Activated T-cell treated with anti-CD3 and anti-CD28 coated beads, Interleukin-2, amount 50 U/mL, for 72 hours (primary cell): ENCODE data around the gene PPOX. TPM values are rescaled to one million over a fixed set of nuclear protein-coding genes. Genes with fewer than 3 reads are reported as not detected.

Experiments used
- ATAC-seq, 2 donors: fragments of 150-1000 bp; cut with Tn5 transposase; replicated peaks in 1 of 2; 2 replicates each; pipeline ENCODE4 v1.10.0; 2021; ENCODE audit warnings: moderate library complexity in 2 of 2, mild to moderate bottlenecking in 1 of 2
- DNase-seq, 2 donors: peaks; one replicate each; pipeline ENCODE4 v3.0.0; 2021 to 2022; ENCODE audit warnings: mixed read lengths in 1 of 2
- H3K27ac Mint-ChIP-seq: one replicate; pipeline ENCODE4 v1.8.0; 2022; ENCODE audit warnings: mild to moderate bottlenecking, moderate library complexity, mixed read lengths
- H3K27me3 Mint-ChIP-seq: one replicate; pipeline ENCODE4 v1.8.0; 2022; ENCODE audit warnings: low read depth, mixed read lengths
- H3K36me3 Mint-ChIP-seq, 2 donors: one replicate each; pipeline ENCODE4 v1.8.0; 2022; ENCODE audit warnings: mixed read lengths in 2 of 2, mild to moderate bottlenecking in 1 of 2; ENCODE audit not compliant: insufficient read depth in 2 of 2
- H3K4me1 Mint-ChIP-seq: one replicate; pipeline ENCODE4 v1.8.0; 2022; ENCODE audit warnings: low read depth, mixed read lengths
- H3K4me3 Mint-ChIP-seq, 2 donors: one replicate each; pipeline ENCODE4 v1.8.0; 2022; ENCODE audit warnings: mild to moderate bottlenecking in 2 of 2, mixed read lengths in 2 of 2, moderate library complexity in 2 of 2
- H3K9me3 Mint-ChIP-seq, 2 donors: one replicate each; pipeline ENCODE4 v1.8.0; 2022; ENCODE audit warnings: mixed read lengths in 2 of 2
- total RNA-seq, 2 donors: library from RNA; stranded (reverse); gene quantifications; one replicate each; pipeline ENCODE4 v1.2.3, GENCODE V29; 2022

Gene PPOX
- total RNA-seq, 2 donors from 2014 or later, result 35.3 to 45.9 TPM

DNA sequence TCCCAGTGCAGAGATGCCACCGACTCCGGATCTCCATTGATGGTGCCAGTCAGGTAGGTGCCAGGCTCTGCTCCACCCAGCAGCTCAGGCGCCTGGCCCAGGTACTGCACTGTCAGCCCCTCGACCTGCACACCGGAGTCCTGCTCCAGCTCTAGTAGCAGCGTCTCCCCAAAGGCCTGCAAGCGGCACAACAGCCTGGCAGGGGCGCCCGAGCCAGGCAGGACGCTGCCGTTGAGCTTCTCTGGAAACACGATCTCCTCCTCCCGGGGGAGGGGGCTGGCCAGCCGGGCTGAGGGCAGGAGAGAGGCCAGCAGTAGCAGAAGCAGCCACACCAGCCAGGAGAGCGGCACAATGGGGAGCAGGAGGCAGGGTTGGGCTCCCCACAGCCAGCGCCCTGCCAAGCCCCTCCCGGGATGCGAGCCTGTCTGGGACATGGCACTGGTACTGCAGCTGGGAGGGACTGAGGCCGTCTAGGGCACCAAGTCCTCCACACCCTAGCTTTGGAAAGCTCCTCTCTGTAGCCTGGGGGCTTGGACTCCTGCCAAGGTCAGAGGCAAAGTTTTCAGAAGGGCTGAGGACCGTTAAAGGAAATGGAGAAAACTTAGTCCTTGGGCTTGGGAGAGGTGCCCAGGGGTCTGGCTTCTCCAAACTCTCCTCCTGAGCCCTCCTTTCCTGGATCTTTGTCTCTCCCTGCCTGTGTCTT, 32.1 kb downstream of the PPOX start:
- peaks cover 0 to 3% of the 10 kb centered on the region in 2 donors for H3K36me3 Mint-ChIP-seq
- H3K9me3 Mint-ChIP-seq, result no peaks in the 10 kb centered on the region
- H3K4me3 Mint-ChIP-seq, result no peak overlapping the region
- peaks cover 44% of the 10 kb centered on the region for H3K4me1 Mint-ChIP-seq
- DNase-seq (no peak), ATAC-seq (no peak)
- H3K27me3 Mint-ChIP-seq, result no peaks in the 10 kb centered on the region
- H3K27ac Mint-ChIP-seq, result no peak overlapping the region

DNA sequence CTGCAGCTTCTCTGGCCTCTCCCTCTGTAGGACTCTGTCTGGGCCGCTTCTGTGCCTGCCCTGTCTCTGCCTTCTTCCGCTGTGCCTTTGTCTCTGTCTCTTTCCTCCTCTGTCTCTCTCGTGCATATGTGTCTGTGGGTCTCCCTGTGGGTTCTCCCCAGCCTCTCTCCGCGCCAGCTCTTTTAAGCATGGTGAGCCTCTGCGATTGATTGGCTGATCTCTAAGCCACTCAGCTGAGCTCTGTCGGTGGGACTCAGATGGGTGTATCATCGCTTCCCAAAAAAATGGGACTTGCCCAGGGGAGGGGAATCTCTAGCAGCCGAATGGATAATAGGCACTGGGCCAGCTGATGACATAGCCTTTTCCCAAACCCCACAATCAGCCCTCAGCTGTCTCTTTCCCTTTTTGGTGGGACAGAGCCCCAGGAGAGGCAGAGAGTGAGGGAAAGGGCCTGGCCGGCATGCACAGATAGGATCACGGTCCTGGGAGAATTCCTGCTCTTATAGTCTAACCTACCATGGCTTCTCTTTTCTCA, 32.7 kb downstream of the PPOX start, which contains the start of gene ADAMTS4:
Gene ADAMTS4, minus strand, starts transcription at position 158 of the 535 bp plus-strand sequence. CDS start 427 bp downstream, outside the sequence.
- H3K4me3 Mint-ChIP-seq, result peak within 1 kb of the TSS; percentile 87 to 96
- DNase-seq, result no peak

DNA sequence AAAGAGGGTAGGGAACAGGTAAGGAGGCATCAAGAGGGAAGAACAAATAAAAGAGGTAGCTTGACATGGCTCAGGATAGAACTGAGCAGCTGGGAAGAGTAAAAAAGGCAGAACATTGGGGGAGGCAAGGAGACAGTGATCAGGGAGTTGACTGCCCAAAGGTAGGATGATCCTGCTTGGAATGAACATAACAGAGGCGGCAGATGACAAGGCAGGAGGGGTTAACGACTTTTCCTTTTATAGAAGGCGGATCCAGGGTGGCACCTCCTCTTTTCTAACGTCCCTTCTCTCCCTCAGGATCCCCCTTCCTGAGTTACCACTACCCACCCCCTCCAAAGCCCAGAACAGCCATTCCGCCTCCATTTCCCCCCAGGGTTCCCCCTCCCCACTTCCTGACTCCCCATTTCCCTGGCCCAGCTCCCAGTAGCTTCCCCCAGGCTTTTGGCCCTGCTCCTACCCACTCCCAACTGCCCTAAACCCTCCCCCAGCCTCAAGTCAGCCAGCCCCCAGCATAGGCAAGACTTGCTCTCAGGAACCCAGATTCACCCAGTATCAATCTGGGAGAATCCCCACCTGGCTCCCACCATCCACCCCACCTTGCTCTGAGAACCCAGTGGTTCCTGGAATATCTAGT, 33.4 kb downstream of the PPOX start:
- Mint-ChIP-seq H3K9me3 (no peaks in the 10 kb centered on the region), H3K27me3 (no peaks in the 10 kb centered on the region), H3K36me3 (peaks cover 7 to 8% of the 10 kb centered on the region in 2 donors), H3K27ac (peak overlapping the region; percentile 97), H3K4me1 (peaks cover 56% of the 10 kb centered on the region), H3K4me3 (peak overlapping the region; percentile 87 to 96)
- no peak for ATAC-seq
- DNase-seq, result no peak

More for the DNA sequence above, 32.7 kb downstream of the PPOX start, which contains the start of gene ADAMTS4:
- Mint-ChIP-seq H3K27me3 (no peaks in the 10 kb centered on the region), H3K36me3 (peaks cover under 1 to 3% of the 10 kb centered on the region in 2 donors), H3K27ac (peak within 1 kb of the TSS; percentile 49), H3K9me3 (no peaks in the 10 kb centered on the region), H3K4me1 (peaks cover 50% of the 10 kb centered on the region)
- ATAC-seq, result no peak

DNA sequence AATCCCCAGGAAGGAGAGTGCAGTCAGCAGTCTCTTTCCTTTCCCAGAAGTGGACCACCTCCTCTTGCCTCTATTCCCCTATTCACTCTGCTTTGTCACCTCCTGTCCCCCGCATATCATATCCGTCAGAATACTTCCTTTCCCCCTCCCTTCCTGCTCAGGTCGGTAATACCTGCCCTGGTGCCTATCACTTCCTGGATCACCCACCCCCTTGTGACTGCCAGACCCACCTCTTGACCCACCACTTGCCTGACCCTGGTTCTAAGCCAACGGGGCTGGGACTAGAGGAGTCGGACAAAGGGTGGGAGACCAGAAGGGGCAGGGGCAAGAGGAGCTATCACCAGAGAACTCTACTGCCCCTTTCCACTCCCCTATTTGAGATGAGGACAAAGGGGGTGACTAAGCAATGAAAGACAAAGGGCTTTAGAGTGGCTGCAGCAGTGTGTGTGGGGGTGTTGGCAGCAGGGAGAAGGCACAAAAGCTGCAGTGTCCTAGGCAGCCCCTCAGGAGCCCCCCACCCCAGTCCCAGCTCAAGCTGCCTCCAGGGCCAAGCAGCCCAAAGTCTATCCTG, 34.3 kb downstream of the PPOX start:
- no peaks in the 10 kb centered on the region for H3K27me3 Mint-ChIP-seq
- H3K4me3 Mint-ChIP-seq, result peak overlapping the region; percentile 87 to 96
- DNase-seq, result no peak
- H3K9me3 Mint-ChIP-seq, result no peaks in the 10 kb centered on the region
- ATAC-seq, result peak in 1 of 2 donors; percentile 24
- peaks cover 7 to 8% of the 10 kb centered on the region in 2 donors for H3K36me3 Mint-ChIP-seq
- H3K4me1 Mint-ChIP-seq, result peaks cover 55% of the 10 kb centered on the region
- peak overlapping the region; percentile 97 for H3K27ac Mint-ChIP-seq

DNA sequence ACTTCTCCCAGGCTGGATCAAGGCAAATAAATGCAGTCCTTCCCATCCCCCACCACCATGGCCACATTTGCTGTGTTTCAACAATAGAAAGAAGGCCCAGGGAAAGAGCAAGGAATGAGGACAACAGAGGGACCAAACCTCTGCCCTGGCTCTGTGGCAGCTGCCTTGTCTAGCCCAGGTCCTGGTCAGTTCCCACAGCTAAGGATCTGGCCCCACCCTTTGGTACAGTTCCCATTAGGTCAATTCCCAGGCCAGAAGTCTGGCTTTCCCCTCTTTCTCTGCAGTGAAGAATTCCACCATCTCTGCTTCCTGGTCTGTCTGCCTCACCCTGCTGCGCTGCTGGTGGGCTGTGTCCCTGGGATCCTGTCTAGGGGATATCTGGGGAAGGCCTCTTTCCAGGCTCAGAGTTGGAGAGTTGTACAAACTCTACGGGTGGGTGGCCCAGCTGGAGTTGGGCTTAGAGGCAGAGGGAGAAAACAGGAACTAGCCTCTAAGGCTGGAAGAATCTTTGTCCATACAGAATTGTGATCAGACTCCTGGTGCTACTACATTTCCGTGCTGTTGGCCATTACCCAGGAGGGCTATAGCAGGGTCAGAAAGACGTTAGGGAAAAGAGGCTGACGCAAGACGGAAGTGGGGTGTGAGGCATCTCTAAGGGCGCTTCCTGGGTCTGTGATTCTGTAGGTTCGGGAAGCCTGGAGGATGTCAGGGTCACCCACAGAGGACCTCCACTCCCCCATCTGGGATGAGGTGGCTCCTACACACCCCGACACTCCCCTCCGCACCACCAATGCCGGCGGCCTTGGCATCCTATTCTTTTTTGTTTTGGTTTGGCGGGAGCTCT, 35.0 kb downstream of the PPOX start:
- Mint-ChIP-seq H3K4me1 (peaks cover 57% of the 10 kb centered on the region), H3K27me3 (no peaks in the 10 kb centered on the region)
- no peak for ATAC-seq

DNA sequence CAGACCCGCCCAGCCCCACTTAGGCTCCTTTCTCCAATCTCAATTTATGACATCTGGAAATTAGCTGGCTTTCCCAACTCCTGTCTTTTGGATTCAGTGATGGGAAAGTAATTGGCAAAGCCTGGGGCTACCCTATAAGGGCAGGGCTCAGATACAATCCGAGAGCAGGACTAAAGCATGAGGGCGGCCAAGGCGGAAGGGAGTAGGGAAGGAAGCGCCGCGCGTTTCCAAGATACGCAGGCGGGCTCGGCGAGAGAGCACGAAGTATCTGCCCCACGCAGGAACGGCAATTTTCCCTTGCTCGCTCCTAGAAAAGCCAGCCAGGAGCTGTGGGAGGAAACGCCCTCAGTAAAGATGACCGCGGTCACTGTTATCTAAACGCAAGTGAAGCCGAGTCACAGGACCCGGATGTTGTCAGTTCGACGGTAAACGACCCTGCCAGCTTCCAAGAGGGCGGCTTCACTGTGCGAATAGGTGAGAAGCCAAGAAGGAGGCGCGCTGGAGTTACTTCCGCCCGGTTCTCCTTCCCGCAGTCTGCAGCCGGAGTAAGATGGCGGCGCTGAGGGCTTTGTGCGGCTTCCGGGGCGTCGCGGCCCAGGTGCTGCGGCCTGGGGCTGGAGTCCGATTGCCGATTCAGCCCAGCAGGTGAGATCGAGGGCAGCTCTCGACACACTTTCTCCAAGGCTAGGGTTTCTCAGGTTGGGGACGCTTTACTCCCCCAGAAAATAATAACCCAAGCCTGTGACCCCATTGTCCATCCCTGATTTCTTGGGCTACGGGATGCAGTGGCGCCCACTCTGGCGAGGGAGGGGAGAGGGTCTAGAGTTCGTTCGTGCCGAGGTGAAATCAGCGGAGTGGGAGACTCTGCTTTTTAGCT, 35.8 kb downstream of the PPOX start, which contains the start of gene NDUFS2:
Gene NDUFS2, plus strand, starts transcription at position 532 of the 877 bp plus-strand sequence. Its CDS starts 19 bp downstream, at position 551.
- peaks cover 10 to 12% of the 10 kb centered on the region in 2 donors for H3K36me3 Mint-ChIP-seq
- ATAC-seq, result peak; percentile 98 to 99
- no peaks in the 10 kb centered on the region for H3K9me3 Mint-ChIP-seq
- H3K27me3 Mint-ChIP-seq, result no peaks in the 10 kb centered on the region
- peaks cover 63% of the 10 kb centered on the region for H3K4me1 Mint-ChIP-seq
- peak within 1 kb of the TSS; percentile 87 to 96 for H3K4me3 Mint-ChIP-seq
- peak; percentile 93 to 96 for DNase-seq
- peak within 1 kb of the TSS; percentile 97 for H3K27ac Mint-ChIP-seq

More for the DNA sequence above, 35.0 kb downstream of the PPOX start:
- H3K27ac Mint-ChIP-seq, result peak overlapping the region; percentile 97
- H3K4me3 Mint-ChIP-seq, result peak overlapping the region; percentile 87 to 96
- no peaks in the 10 kb centered on the region for H3K9me3 Mint-ChIP-seq
- peaks cover 10% of the 10 kb centered on the region in 2 donors for H3K36me3 Mint-ChIP-seq
- no peak for DNase-seq

DNA sequence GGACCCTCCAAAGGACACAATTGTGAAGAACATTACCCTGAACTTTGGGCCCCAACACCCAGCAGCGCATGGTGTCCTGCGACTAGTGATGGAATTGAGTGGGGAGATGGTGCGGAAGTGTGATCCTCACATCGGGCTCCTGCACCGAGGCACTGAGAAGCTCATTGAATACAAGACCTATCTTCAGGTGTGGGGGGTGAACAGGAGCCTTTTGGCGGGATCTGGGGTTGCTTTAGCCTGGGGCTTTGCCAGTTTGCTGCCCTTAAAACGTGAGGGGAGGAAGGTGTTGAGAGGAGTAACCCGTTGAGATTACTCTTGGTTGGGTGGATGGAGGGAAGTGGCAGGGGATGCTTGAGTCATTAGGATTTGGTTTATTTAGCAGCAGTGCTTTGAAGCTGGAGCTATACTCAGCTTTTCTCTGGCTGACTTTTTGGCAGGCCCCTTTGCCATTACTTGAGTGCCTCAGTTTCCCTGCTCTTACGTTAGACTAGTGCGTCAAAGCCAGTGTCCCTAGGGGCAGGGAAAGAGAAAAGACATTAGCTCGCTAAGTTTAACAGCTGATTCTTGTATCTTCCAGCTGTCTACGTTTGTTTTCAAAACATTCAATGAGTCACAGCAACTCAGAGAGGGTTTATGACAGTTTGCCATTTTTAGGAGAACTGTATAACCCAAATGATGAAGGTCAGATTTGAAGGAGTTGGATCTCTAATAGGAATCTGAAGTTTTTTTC, 40.4 kb downstream of the PPOX start:
- H3K27me3 Mint-ChIP-seq, result no peaks in the 10 kb centered on the region
- H3K4me3 Mint-ChIP-seq, result no peak overlapping the region
- DNase-seq, result no peak
- H3K27ac Mint-ChIP-seq, result no peak overlapping the region
- H3K36me3 Mint-ChIP-seq, result peaks cover 15 to 26% of the 10 kb centered on the region in 2 donors
- H3K9me3 Mint-ChIP-seq, result no peaks in the 10 kb centered on the region
- peaks cover 50% of the 10 kb centered on the region for H3K4me1 Mint-ChIP-seq
- ATAC-seq, result no peak

DNA sequence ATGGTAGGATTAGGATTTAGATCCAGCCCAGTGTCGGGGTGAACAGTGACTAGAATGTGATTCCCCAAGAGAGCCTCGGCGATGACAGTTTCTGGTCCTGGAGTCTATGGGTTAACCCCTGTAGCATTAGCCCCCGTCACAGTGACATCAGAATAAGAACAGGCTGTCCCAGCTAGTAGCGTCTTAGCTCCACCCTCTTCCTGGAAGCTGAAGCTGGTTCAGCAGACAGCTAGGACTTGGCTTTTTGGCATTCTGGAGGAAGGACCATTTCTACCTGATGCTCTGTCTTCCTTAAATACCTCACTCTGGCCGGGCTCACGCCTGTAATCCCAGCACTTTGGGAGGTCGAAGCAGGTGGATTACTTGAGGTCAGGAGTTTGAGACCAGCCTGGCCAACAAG, 40.9 kb downstream of the PPOX start:
- Mint-ChIP-seq H3K4me3 (no peak overlapping the region), H3K27ac (no peak overlapping the region)

DNA sequence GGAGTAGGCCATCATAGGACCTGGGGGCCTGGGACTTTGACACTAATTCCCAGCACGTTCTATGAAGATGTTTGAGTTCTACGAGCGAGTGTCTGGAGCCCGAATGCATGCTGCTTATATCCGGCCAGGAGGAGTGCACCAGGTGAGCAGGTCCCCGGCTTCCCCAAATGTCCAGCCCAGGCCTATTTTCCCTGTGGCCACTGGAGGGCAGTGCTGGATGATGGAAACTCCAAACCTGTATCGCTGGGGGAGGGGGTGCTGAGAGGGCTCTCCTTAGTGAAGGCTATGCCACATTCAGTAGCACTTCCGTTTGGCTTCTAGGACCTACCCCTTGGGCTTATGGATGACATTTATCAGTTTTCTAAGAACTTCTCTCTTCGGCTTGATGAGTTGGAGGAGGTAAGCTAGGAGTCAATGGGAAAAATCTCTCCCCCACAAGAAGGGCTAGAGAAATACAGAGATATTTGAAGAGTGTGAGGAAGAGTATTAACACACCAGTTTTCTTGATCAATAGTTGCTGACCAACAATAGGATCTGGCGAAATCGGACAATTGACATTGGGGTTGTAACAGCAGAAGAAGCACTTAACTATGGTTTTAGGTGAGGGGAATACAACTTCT, 43.7 kb downstream of the PPOX start:
- H3K9me3 Mint-ChIP-seq, result no peaks in the 10 kb centered on the region
- no peak overlapping the region for H3K27ac Mint-ChIP-seq
- ATAC-seq (peak; percentile 91 to 94), DNase-seq (peak; percentile 78 to 80)
- no peak overlapping the region for H3K4me3 Mint-ChIP-seq
- peaks cover 25% of the 10 kb centered on the region for H3K4me1 Mint-ChIP-seq
- H3K36me3 Mint-ChIP-seq, result peaks cover 14 to 31% of the 10 kb centered on the region in 2 donors
- H3K27me3 Mint-ChIP-seq, result no peaks in the 10 kb centered on the region

More for the DNA sequence above, 40.9 kb downstream of the PPOX start:
- DNase-seq (no peak), ATAC-seq (no peak)
- peaks cover 14 to 30% of the 10 kb centered on the region in 2 donors for H3K36me3 Mint-ChIP-seq
- no peaks in the 10 kb centered on the region for H3K27me3 Mint-ChIP-seq
- H3K9me3 Mint-ChIP-seq, result no peaks in the 10 kb centered on the region
- H3K4me1 Mint-ChIP-seq, result peaks cover 46% of the 10 kb centered on the region

DNA sequence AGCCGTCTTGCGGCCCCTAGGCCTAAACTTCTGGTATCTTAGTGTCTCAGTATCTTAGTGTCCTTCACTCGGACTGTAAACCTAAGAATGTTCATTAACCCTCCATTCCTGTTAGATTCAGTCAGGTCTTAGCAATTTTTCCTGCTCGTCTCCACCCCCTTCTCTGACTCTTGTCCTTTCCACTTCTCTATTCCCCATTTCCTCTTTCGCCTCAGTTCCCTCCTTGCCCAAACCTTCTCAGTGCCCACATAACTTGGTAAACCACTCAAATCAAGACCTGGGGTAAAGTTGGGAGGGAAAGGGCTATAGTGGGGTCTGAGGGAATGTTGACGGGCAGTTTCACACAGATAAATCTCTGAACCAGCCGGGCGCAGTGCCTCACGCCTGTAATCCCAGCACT, 48.1 kb downstream of the PPOX start:
- DNase-seq (no peak), ATAC-seq (no peak)
- Mint-ChIP-seq H3K27ac (peak overlapping the region; percentile 17), H3K27me3 (no peaks in the 10 kb centered on the region), H3K4me1 (peaks cover 40% of the 10 kb centered on the region), H3K36me3 (peaks cover 10 to 26% of the 10 kb centered on the region in 2 donors), H3K4me3 (no peak overlapping the region), H3K9me3 (no peaks in the 10 kb centered on the region)

DNA sequence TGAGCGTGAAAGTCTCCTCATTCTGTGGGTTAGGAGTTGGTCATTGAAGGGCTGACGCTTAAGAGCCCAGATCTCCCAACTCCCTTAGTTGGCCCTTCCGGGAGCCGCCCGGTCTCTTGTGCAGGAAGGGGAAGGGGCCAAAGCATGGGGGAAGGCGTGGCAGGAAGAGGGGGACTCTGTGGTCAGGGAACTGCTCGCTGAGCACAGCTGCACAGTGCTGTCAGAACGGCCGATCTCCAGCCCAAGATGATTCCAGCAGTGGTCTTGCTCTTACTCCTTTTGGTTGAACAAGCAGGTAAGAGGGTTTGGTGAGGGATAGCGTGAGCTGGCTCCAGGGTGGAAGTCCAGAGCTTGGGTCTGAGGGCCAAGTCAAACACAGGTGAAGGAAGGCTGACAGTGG, 48.9 kb downstream of the PPOX start, which contains the start of gene FCER1G:
Gene FCER1G, plus strand, starts transcription at position 220 of the 400 bp plus-strand sequence. Its CDS starts 27 bp downstream, at position 247.
- H3K27me3 Mint-ChIP-seq, result no peaks in the 10 kb centered on the region
- peaks cover 9 to 20% of the 10 kb centered on the region in 2 donors for H3K36me3 Mint-ChIP-seq
- H3K27ac Mint-ChIP-seq, result peak within 1 kb of the TSS; percentile 17
- peaks cover 40% of the 10 kb centered on the region for H3K4me1 Mint-ChIP-seq
- H3K9me3 Mint-ChIP-seq, result no peaks in the 10 kb centered on the region
- H3K4me3 Mint-ChIP-seq, result peak within 1 kb of the TSS in 1 of 2 donors; percentile 18
- ATAC-seq (no peak), DNase-seq (no peak)
